Breast epithelium (tissue), 3 donors: ENCODE data around the gene ETFBKMT.

Experiments
- POLR2A ChIP-seq: fragments of 450-650 bp; IDR thresholded peaks from one replicate; pipeline ENCODE4 v1.6.1; 2016; ENCODE audit warnings: antibody characterized with exemption, mild to moderate bottlenecking, moderate library complexity
- POLR2AphosphoS5 ChIP-seq, 3 donors: sonication (generic); formaldehyde crosslinking; IDR thresholded peaks; one replicate each; pipeline ENCODE4 v1.6.1; 2017; ENCODE audit warnings: antibody characterized with exemption in 3 of 3
- TF ChIP-seq, protein P1 (sequence below), 3 donors: fragments of 450-650 bp; IDR thresholded peaks; one replicate each; pipeline ENCODE4 v1.5.1; 2016 to 2017; ENCODE audit warnings: antibody characterized with exemption in 3 of 3, mild to moderate bottlenecking in 3 of 3, moderate library complexity in 3 of 3

- TF ChIP-seq POLR2AphosphoS5 (IDR thresholded peaks at IDR 0.05), result no peak
- TF ChIP-seq, protein P1, sequence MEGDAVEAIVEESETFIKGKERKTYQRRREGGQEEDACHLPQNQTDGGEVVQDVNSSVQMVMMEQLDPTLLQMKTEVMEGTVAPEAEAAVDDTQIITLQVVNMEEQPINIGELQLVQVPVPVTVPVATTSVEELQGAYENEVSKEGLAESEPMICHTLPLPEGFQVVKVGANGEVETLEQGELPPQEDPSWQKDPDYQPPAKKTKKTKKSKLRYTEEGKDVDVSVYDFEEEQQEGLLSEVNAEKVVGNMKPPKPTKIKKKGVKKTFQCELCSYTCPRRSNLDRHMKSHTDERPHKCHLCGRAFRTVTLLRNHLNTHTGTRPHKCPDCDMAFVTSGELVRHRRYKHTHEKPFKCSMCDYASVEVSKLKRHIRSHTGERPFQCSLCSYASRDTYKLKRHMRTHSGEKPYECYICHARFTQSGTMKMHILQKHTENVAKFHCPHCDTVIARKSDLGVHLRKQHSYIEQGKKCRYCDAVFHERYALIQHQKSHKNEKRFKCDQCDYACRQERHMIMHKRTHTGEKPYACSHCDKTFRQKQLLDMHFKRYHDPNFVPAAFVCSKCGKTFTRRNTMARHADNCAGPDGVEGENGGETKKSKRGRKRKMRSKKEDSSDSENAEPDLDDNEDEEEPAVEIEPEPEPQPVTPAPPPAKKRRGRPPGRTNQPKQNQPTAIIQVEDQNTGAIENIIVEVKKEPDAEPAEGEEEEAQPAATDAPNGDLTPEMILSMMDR (IDR thresholded peaks at IDR 0.05), result no peak
- no peak for TF ChIP-seq POLR2A
Observed at GRCh38 chr12:31687101-31687527, 27.6 kb downstream of the ETFBKMT start.
